ENCODE data around the gene DOCK11.
"Not testable (repeated sequence)": the region's sequence is repeated elsewhere in the genome, so short reads cannot be mapped to it uniquely, and the experiment has no call there.

DNA sequence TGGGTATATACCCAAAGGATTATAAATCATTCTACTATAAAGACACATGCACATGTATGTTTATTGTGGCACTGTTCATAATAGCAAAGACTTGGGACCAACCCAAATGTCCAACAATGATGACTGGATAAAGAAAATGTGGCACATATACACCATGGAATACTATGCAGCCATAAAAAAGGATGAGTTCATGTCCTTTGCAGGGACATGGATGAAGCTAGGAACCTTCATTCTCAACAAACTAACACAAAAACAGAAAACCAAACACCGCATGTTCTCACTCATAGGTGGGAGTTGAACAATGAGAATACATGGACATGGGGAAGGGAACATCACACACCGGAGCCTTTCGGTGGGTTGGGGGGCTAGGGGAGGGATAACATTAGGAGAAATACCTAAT, 87.3 kb downstream of the DOCK11 start:
- not testable (repeated sequence) for TF ChIP-seq POLR2A (IDR thresholded peaks at IDR 0.05; ENCODE audit: low read depth, low read length); TAF1 (IDR thresholded peaks at IDR 0.05; ENCODE audit: borderline replicate concordance, low read depth, low read length); POLR2AphosphoS5 (IDR thresholded peaks at IDR 0.05; ENCODE audit: low read depth, low read length)
